Measurements from ENCODE around the gene CC2D1A. TPM values are rescaled to one million over a fixed set of nuclear protein-coding genes. Genes with fewer than 3 reads are reported as not detected.

CC2D1A gene
- total RNA-seq, 2 experiments from 2014 or later, result 23.3 to 44.0 TPM

- no peaks in the 10 kb centered on the region for H3K9me2 ChIP-seq (ENCODE audit: insufficient read depth, low read length)
- TF ChIP-seq CTCF (conservative IDR thresholded peaks at IDR 0.05; ENCODE audit: low read length), result no peak
- TF ChIP-seq EZH2phosphoT487 (IDR thresholded peaks at IDR 0.05; ENCODE audit: borderline replicate concordance, low read depth, low read length), result no peak
- DNase-seq (ENCODE audit: low spot score), result no peak
- no peak overlapping the region for H3K4me3 ChIP-seq (ENCODE audit: low read depth, low read length, poor library complexity, severe bottlenecking)
- H3K4me2 ChIP-seq (ENCODE audit: low read length), result no peak overlapping the region
- intact Hi-C loops (cut with micrococcal nuclease; ENCODE audit: unreplicated experiment), result no loop called here
- no TSS peak for BruUV-seq (replicated peaks)
- no peak overlapping the region for H3K27ac ChIP-seq (ENCODE audit: low read depth, low read length, poor library complexity, severe bottlenecking)
- H3K4me1 ChIP-seq (ENCODE audit: insufficient read depth, low read length, poor library complexity, severe bottlenecking), result peaks cover 3% of the 10 kb centered on the region
- peaks cover under 1% of the 10 kb centered on the region; the same call in 1 of the 2 replicates for H3K9me3 ChIP-seq (ENCODE audit: low read length)
- CTCF ChIA-PET (ENCODE audit: unreplicated experiment), result no interaction called here
- no peak overlapping the region for H2AFZ ChIP-seq (ENCODE audit: low read length)
- no peaks in the 10 kb centered on the region for H4K20me1 ChIP-seq (ENCODE audit: insufficient read depth, low read length)
- no peaks in the 10 kb centered on the region for H3K79me2 ChIP-seq (ENCODE audit: insufficient read depth, low read depth, low read length)
- peaks cover 40% of the 10 kb centered on the region for H3K36me3 ChIP-seq (ENCODE audit: insufficient read depth, low read length)
- POLR2A ChIA-PET, result no interaction called here
These were observed 20.0 kb downstream of the CC2D1A start for GRCh38 chr19:13926010-13926409.

GRCh38 chr19:13926715-13927114 is 20.7 kb downstream of the CC2D1A start:
- H2AFZ ChIP-seq (ENCODE audit: low read length), result no peak overlapping the region
- intact Hi-C loops (cut with micrococcal nuclease; ENCODE audit: unreplicated experiment), result no loop called here
- H3K27ac ChIP-seq (ENCODE audit: low read depth, low read length, poor library complexity, severe bottlenecking), result no peak overlapping the region
- BruUV-seq (replicated peaks), result no TSS peak
- H3K9me2 ChIP-seq (ENCODE audit: insufficient read depth, low read length), result no peaks in the 10 kb centered on the region
- H3K4me1 ChIP-seq (ENCODE audit: insufficient read depth, low read length, poor library complexity, severe bottlenecking), result no peaks in the 10 kb centered on the region
- TF ChIP-seq EZH2phosphoT487 (IDR thresholded peaks at IDR 0.05; ENCODE audit: borderline replicate concordance, low read depth, low read length) (no peak), CTCF (conservative IDR thresholded peaks at IDR 0.05; ENCODE audit: low read length) (no peak)
- CTCF ChIA-PET (ENCODE audit: unreplicated experiment), result no interaction called here
- no peaks in the 10 kb centered on the region for H4K20me1 ChIP-seq (ENCODE audit: insufficient read depth, low read length)
- no peak for DNase-seq (ENCODE audit: low spot score)
- POLR2A ChIA-PET, result interaction anchor here (0.7 kb wide), 1 partner anchor 275 kb away, joined by 3 read pairs; no protein-coding TSS in a partner anchor
- no peaks in the 10 kb centered on the region for H3K9me3 ChIP-seq (ENCODE audit: low read length)
- no peaks in the 10 kb centered on the region for H3K79me2 ChIP-seq (ENCODE audit: insufficient read depth, low read depth, low read length)
- no peak overlapping the region for H3K4me2 ChIP-seq (ENCODE audit: low read length)
- no peak overlapping the region for H3K4me3 ChIP-seq (ENCODE audit: low read depth, low read length, poor library complexity, severe bottlenecking)
- peaks cover 33% of the 10 kb centered on the region for H3K36me3 ChIP-seq (ENCODE audit: insufficient read depth, low read length)

- Histone ChIP-seq H3K9me2 (ENCODE audit: insufficient read depth, low read length) (no peaks in the 10 kb centered on the region), H3K4me1 (ENCODE audit: insufficient read depth, low read length, poor library complexity, severe bottlenecking) (no peaks in the 10 kb centered on the region), H3K9me3 (ENCODE audit: low read length) (no peaks in the 10 kb centered on the region), H3K27ac (ENCODE audit: low read depth, low read length, poor library complexity, severe bottlenecking) (no peak overlapping the region), H3K4me2 (ENCODE audit: low read length) (no peak overlapping the region), H4K20me1 (ENCODE audit: insufficient read depth, low read length) (no peaks in the 10 kb centered on the region), H2AFZ (ENCODE audit: low read length) (no peak overlapping the region), H3K36me3 (ENCODE audit: insufficient read depth, low read length) (peaks cover 18% of the 10 kb centered on the region; the same call in 1 of the 2 replicates), H3K79me2 (ENCODE audit: insufficient read depth, low read depth, low read length) (no peaks in the 10 kb centered on the region), H3K4me3 (ENCODE audit: low read depth, low read length, poor library complexity, severe bottlenecking) (no peak overlapping the region)
- no peak for TF ChIP-seq EZH2phosphoT487 (IDR thresholded peaks at IDR 0.05; ENCODE audit: borderline replicate concordance, low read depth, low read length)
- TF ChIP-seq CTCF (conservative IDR thresholded peaks at IDR 0.05; ENCODE audit: low read length), result no peak
- ChIA-PET POLR2A (no interaction called here), CTCF (ENCODE audit: unreplicated experiment) (interaction anchor here (0.6 kb wide), 1 partner anchor 684 kb away, joined by 3 read pairs; no protein-coding TSS in a partner anchor)
- no peak for DNase-seq (ENCODE audit: low spot score)
- BruUV-seq (replicated peaks), result no TSS peak
- intact Hi-C loops (cut with micrococcal nuclease; ENCODE audit: unreplicated experiment), result no loop called here
These were observed 23.3 kb downstream of the CC2D1A start for GRCh38 chr19:13929340-13929739.

Data from OCI-LY7 (cell line).